T-helper 1 cell treated with Interleukin-12 subunit alpha and Interleukin-12 subunit beta and Interleukin-4 antibody, amounts not matched to agents 30 ng/mL and 1 ng/mL, for 36 hours (primary cell): ENCODE data around the gene LRFN4. TPM values are rescaled to one million over a fixed set of nuclear protein-coding genes. Genes with fewer than 3 reads are reported as not detected.

ENCODE experiments used
- intact Hi-C: fragments of 100-400 bp; cut with micrococcal nuclease; formaldehyde crosslinking; loops from one replicate; pipeline ENCODE4 v1.15.1; 2024
- total RNA-seq: library from RNA; stranded (reverse); gene quantifications from 2 replicates; pipeline ENCODE4 v1.2.3, GENCODE V29; 2022

The LRFN4 gene
- total RNA-seq, 1 donor from 2014 or later: 20.0 TPM

- intact Hi-C loops: loop anchor here (1.0 to 5.0 kb wide), 4 partner anchors 13 to 175 kb away; partner anchors contain the start of genes PC and RCE1
These were observed 12.1 kb downstream of the LRFN4 start for GRCh38 chr11:66868726-66869566.

DNA sequence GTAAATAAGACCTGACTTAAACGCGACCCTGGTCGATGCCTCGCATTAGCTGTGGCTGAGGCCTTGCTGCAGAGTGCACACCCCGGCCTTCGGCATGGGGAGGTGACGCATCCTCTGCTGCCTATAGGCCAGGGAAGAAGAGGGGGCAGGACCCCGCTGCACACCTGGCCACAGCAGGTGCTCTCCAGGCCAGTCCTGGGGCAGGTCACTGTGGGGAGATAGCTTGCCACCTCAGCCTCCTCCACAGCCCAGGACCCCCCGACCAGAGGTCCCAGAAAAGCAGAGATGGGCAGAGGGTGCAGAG, 12.7 kb downstream of the LRFN4 start:
- intact Hi-C loops: loop anchor here (5.0 kb wide), 1 partner anchor 88 kb away; the partner anchor contains the start of gene PC

- intact Hi-C loops: no loop called here
These were observed 13.3 kb downstream of the LRFN4 start for GRCh38 chr11:66870131-66870530.

- intact Hi-C loops: no loop called here
These were observed 14.0 kb downstream of the LRFN4 start for GRCh38 chr11:66870616-66871520.

GRCh38 chr11:66871521-66871901, 14.6 kb downstream of the LRFN4 start:
- intact Hi-C loops: no loop called here

- intact Hi-C loops: no loop called here
These were observed 17.4 kb downstream of the LRFN4 start for GRCh38 chr11:66874232-66874631.

- intact Hi-C loops: no loop called here
These were observed 18.5 kb downstream of the LRFN4 start for GRCh38 chr11:66875378-66875777.

- intact Hi-C loops: no loop called here
These were observed 20.9 kb downstream of the LRFN4 start for GRCh38 chr11:66877588-66878385.

DNA sequence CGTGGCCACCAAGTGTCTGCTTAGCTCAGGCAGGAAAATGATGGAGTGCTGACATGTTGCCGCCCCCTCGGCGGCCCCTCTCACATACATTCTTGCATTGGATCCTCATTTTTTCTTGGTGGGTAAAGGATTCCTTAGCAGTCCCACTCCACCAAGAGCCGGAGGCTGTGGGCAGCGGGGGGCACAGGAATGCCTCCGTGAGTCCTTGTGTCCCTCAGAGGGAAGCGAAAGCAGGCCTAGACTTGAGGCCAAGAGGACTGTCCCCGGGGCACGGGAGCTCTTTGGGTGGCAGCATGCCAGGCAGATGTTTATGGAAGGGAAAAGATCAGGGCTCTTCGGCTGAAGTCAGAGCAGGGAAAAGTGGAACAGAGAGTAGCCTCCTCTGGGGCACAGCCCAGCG, 21.6 kb downstream of the LRFN4 start:
- intact Hi-C loops: no loop called here

- intact Hi-C loops: no loop called here
These were observed 22.1 kb downstream of the LRFN4 start for GRCh38 chr11:66879000-66879399.

DNA sequence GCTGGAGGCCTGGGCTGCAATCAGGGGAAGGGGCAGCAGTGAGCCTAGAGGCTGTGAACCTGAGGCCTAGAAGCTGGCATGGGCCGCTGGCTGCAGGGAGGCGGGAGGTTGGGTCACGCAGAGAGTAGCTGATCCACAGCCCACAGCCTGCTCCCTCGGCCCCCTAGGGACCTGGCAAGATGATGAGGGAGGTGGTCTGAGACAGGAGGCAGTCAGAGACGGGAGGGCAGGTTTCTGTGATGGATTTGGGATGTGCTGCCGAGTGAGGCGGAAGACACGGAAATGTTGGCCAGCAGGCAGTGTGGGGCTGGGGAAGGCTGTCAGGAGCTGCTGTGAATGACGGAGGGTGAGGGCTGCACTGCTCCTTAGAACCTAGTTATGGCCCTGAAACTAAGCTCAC, 22.7 kb downstream of the LRFN4 start:
- intact Hi-C loops: no loop called here

DNA sequence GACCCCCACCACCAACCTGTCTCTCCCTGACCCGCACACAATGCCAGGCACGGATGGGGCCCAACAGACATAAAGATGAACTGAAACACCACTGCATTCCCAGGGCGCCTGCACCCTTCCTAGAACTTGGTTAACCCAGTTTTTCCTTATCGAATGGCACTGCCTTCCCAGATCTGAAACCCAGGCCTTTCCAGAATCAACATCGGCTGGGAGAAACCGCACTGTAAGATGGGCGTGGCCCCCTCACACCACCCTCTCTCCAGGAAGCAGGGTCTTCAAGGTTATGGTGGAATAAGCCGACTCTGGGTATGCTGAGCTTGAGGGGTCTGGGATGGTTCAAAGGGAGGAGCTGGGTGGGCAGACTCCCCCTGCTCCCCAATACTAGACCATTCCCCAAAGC, 23.1 kb downstream of the LRFN4 start:
- intact Hi-C loops: loop anchor here (5.0 kb wide), 1 partner anchor 48 kb away; no protein-coding TSS in a partner anchor

GRCh38 chr11:66880496-66881450, 23.9 kb downstream of the LRFN4 start:
- intact Hi-C loops: loop anchor here (5.0 kb wide), 1 partner anchor 48 kb away; no protein-coding TSS in a partner anchor

GRCh38 chr11:66881451-66881835, 24.6 kb downstream of the LRFN4 start:
- intact Hi-C loops: loop anchor here (5.0 kb wide), 1 partner anchor 49 kb away; no protein-coding TSS in a partner anchor

- intact Hi-C loops: loop anchor here (5.0 kb wide), 1 partner anchor 50 kb away; no protein-coding TSS in a partner anchor
These were observed 25.1 kb downstream of the LRFN4 start for GRCh38 chr11:66881927-66882452.

DNA sequence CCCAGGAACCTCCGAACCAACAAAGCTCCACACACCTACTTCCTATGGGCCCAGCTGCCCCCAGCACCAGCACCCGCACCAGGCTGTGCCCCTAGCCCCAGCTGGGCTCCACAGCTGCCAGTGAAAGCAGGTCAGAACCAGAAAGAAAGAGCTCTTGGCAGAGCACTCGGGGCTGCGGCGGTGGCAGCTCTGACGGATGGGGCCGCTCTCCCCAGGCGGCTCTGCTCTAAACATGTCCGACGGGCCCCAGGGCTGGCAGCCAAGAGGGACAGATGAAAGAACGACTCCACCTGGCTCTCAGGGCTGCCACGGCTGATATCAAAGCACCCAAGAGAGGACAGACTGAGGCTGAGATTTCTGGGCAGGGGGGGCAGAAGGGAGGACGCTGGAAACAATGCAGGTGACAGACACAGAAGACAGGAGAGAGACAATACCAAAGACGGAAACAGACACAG, 25.7 kb downstream of the LRFN4 start:
- intact Hi-C loops: loop anchor here (1.0 to 5.0 kb wide), 2 partner anchors 50 to 188 kb away; no protein-coding TSS in a partner anchor

DNA sequence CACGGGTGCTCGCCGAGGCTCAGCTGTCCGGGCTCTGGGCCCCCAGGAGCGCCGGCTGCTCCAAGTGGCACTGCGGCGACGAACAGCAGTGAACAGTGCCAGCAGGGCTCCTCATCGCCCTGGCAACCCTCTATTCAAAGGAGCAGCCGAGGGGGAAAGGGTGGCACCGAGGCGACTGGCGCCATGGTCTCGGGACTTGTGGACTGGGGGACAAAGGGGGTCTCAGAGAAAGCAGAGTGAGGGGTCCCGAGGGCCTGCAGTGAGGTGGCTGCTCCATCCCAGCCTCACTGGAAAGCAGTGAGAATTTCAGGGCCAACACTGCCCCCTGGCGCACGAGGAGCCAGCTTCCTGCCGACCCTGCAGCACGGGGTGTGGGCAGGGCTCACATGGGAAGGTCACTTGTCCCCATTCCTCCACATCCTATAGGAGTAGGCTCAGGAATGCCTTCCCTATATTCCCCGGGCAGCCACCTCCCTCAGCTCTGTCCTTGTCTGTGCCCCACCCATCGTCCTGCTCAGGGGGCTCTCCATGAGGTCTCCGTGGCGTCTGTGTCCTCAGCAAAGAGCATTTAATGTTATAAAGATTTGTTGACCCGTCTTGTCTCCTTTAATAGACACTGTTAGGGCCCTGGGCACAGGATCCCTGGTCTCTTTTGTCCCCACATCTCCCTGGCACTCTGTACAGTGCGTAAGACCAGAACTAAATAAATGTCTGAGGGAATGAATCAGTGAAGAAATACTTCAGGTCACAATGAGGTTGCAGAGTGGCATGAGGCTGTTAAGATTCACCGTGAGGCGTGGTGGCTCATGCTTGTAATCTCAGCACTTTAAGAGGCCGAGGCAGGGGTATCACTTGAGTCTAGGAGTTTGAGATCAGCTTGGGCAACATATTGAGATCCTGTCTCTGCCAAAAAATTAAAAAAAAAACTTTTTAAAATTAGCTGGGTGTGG, 26.4 kb downstream of the LRFN4 start:
- intact Hi-C loops: loop anchor here (1.0 to 5.0 kb wide), 2 partner anchors 51 to 189 kb away; no protein-coding TSS in a partner anchor

- intact Hi-C loops: loop anchor here (5.0 kb wide), 1 partner anchor 52 kb away; no protein-coding TSS in a partner anchor
These were observed 27.6 kb downstream of the LRFN4 start for GRCh38 chr11:66884443-66884842.
